Measurements from ENCODE around the gene SEMA3G.

Gene SEMA3G

DNA sequence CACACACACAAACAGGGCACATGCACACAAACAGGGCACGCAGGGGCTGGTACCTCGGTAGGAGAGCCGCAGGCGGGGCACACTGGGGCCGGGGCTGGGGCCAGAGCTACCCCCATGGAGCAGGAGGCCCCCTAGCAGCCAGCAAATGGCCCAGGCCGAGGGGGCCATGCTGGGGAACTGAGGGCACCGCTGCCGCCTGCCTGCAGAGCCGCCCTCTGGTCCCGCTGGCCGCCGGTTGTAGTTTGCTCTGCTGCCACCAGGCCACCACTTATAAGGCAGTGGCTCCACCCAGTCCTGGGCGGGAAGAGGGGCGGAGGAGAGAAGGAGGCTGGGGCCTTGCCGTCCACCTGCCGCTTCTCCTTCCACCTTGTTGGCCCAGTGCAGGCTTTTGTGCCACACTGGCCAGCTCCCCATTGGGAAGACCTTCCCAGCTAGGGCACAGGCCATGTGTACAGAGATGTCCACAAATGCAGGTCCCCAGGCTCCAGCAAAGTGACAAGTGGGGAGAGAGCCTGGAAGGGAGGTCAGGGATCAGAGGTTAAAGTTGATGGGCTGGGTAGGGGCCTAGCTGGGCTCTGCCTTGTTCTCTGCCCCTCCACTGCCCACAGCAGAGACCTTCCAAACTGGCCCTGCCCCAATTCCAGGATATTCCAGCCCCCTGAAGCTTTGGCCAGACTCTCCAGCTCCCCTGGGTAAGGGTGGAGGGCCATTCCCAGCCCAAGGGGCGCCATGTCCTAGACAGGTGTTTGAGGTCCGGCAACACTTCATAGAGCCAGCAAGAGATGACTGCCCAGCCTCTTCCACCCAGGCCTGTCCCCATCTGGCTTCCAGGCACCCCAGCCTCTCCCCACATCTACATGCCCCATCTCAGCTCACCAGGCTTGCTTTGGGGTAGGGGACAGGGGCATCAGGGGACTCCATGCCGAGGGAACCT lies at the start of gene SEMA3G:
TSS of gene SEMA3G (minus strand) at position 244 of the 934 bp plus-strand sequence. CDS start at position 168, 76 bp downstream.
- Histone ChIP-seq H3K27me3 (no peaks in the 10 kb centered on the region), H3K4me1 (ENCODE audit: control insufficient read depth in 1 of 2, insufficient read depth in 1 of 2, low read depth in 1 of 2, low read length in 1 of 2) (no peaks in the 10 kb centered on the region), H3K4me3 (ENCODE audit: low read depth in 1 of 2, low read length in 1 of 2) (no peak within 1 kb of the TSS), H3K9me3 (no peaks in the 10 kb centered on the region), H3K27ac (no peak within 1 kb of the TSS), H3K36me3 (no peaks in the 10 kb centered on the region)
- TF ChIP-seq, protein P1, sequence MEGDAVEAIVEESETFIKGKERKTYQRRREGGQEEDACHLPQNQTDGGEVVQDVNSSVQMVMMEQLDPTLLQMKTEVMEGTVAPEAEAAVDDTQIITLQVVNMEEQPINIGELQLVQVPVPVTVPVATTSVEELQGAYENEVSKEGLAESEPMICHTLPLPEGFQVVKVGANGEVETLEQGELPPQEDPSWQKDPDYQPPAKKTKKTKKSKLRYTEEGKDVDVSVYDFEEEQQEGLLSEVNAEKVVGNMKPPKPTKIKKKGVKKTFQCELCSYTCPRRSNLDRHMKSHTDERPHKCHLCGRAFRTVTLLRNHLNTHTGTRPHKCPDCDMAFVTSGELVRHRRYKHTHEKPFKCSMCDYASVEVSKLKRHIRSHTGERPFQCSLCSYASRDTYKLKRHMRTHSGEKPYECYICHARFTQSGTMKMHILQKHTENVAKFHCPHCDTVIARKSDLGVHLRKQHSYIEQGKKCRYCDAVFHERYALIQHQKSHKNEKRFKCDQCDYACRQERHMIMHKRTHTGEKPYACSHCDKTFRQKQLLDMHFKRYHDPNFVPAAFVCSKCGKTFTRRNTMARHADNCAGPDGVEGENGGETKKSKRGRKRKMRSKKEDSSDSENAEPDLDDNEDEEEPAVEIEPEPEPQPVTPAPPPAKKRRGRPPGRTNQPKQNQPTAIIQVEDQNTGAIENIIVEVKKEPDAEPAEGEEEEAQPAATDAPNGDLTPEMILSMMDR (IDR thresholded peaks at IDR 0.05): peak; percentile 30

DNA sequence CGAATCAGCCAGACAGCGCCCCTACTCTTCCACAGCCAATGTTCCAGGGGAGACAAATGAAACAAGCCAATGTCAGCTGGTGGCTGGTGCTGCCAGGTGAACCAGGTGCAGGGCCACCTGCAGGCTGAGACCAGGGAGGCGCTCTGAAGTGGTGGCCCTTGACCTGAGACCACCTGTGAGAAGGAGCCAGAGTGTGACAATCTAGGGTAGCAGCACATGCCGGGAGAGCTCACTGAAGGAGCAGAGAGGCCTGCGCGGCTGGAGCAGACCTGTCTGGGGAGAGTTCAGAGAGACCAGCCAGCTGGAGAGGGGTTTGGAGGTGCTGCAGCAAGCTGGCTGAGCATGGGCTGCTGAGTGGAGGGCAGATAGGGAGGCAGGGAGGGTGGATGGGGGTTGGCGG lies 49.5 kb upstream of the SEMA3G start:
- Histone ChIP-seq H3K27ac (no peak overlapping the region), H3K36me3 (peaks cover 42% of the 10 kb centered on the region), H3K9me3 (no peaks in the 10 kb centered on the region), H3K27me3 (peaks cover 42% of the 10 kb centered on the region), H3K4me1 (ENCODE audit: control insufficient read depth in 1 of 2, insufficient read depth in 1 of 2, low read depth in 1 of 2, low read length in 1 of 2) (peaks cover 22 to 29% of the 10 kb centered on the region in 2 experiments), H3K4me3 (ENCODE audit: low read depth in 1 of 2, low read length in 1 of 2) (no peak overlapping the region)
- TF ChIP-seq, protein P1 (IDR thresholded peaks at IDR 0.05): no peak

DNA sequence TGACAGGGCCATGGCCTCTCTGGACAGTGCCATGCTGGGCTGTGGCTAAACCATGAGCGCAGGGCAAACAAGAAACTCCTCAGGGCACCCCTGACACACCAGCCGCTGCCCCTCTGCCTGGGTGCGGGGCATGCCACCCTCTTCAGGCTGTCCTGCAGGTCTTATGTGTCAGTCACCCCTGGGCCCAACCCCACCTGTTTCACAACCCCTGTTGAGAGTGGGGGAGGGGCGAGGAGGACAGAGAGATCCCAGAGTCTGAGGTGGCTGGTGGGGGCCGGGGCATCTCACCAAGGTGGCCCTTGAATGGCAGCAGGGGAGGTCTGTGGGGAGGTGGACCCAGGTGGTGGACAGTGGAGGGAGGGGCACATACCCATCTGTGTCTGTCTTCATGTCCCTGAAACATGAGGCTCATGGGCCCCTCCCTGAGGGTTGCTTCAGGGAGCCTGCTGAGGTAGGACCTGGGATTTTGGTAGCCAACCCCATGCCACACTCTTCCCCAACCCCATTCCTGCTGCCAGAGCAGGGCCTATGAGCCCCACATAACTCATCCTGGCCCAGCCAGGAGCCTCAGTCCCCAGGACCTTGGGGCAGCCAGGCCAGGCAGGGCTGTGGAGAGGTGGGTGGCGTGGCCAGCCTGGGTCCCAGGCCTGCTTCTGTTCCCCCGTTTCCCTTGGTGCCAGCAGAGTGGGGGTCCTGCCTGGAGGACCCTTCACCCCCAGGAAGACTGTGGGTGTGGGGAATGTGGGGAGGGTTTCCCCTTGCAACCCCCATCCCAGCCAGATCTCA lies 48.5 kb upstream of the SEMA3G start:
- H3K27me3 ChIP-seq: peaks cover 42% of the 10 kb centered on the region
- H3K27ac ChIP-seq: no peak overlapping the region
- H3K9me3 ChIP-seq: no peaks in the 10 kb centered on the region
- TF ChIP-seq, protein P1 (IDR thresholded peaks at IDR 0.05): no peak
- H3K36me3 ChIP-seq: peaks cover 53% of the 10 kb centered on the region
- no peak overlapping the region for H3K4me3 ChIP-seq (ENCODE audit: low read depth in 1 of 2, low read length in 1 of 2)
- H3K4me1 ChIP-seq (ENCODE audit: control insufficient read depth in 1 of 2, insufficient read depth in 1 of 2, low read depth in 1 of 2, low read length in 1 of 2): peaks cover 12 to 19% of the 10 kb centered on the region in 2 experiments

GRCh38 chr3:52492059-52492458 lies 47.2 kb upstream of the SEMA3G start:
- peaks cover 34% of the 10 kb centered on the region for H3K27me3 ChIP-seq
- H3K36me3 ChIP-seq: peaks cover 66% of the 10 kb centered on the region
- H3K4me1 ChIP-seq (ENCODE audit: control insufficient read depth in 1 of 2, insufficient read depth in 1 of 2, low read depth in 1 of 2, low read length in 1 of 2): peaks cover 0 to 8% of the 10 kb centered on the region in 2 experiments
- no peak overlapping the region for H3K27ac ChIP-seq
- no peak overlapping the region for H3K4me3 ChIP-seq (ENCODE audit: low read depth in 1 of 2, low read length in 1 of 2)
- H3K9me3 ChIP-seq: no peaks in the 10 kb centered on the region
- TF ChIP-seq, protein P1 (IDR thresholded peaks at IDR 0.05): no peak

DNA sequence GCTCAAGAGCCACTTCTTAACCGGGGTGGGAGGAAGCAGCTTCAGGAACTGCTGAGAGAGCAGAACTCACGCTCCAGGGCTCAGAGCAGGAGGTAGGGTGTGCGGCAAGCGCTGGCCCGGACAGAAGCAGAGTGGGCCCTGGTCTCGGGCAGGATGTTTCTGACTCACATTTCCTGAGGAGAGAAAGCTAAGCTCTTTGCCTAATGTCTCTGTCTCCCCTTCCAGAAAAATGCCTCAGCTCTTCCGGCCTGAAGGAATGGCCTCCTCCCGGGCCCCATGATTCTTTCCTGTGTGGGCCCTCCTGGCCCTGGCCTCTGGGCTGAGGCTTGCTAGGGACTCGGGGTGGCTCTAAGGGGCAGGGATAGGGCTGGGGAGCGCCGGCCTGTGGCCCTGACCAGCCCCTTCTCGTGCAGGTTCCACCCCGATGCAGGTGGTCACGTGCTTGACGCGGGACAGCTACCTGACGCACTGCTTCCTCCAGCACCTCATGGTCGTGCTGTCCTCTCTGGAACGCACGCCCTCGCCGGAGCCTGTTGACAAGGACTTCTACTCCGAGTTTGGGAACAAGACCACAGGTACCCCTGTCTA lies 46.1 kb upstream of the SEMA3G start:
- TF ChIP-seq, protein P1 (IDR thresholded peaks at IDR 0.05): no peak
- Histone ChIP-seq H3K4me1 (ENCODE audit: control insufficient read depth in 1 of 2, insufficient read depth in 1 of 2, low read depth in 1 of 2, low read length in 1 of 2) (peaks cover 0 to 8% of the 10 kb centered on the region in 2 experiments), H3K27ac (no peak overlapping the region), H3K27me3 (peaks cover 24% of the 10 kb centered on the region), H3K9me3 (no peaks in the 10 kb centered on the region), H3K4me3 (ENCODE audit: low read depth in 1 of 2, low read length in 1 of 2) (no peak overlapping the region), H3K36me3 (peaks cover 77% of the 10 kb centered on the region)
